ENCODE data around the gene FA2H.

GRCh38 chr16:74770831-74771526 lies 3.6 kb downstream of the FA2H start:
- TF ChIP-seq POLR2A (IDR thresholded peaks at IDR 0.05; ENCODE audit: low read length) (no peak), KDM1A (IDR thresholded peaks at IDR 0.05; ENCODE audit: low read depth) (no peak), MAZ (IDR thresholded peaks at IDR 0.05; ENCODE audit: borderline replicate concordance, low read depth, low read length) (no peak), RAD21 (conservative IDR thresholded peaks at IDR 0.05 in 1 of 2, IDR thresholded peaks at IDR 0.05 in 1 of 2) (no peak), JUN (IDR thresholded peaks at IDR 0.05) (no peak), RFX5 (IDR thresholded peaks at IDR 0.05) (no peak), RCOR1 (IDR thresholded peaks at IDR 0.05; ENCODE audit: low read depth, low read length) (no peak), NPAS2 (CRISPR knock-in tag; IDR thresholded peaks at IDR 0.05; ENCODE audit: borderline replicate concordance) (no peak), CBX2 (IDR thresholded peaks at IDR 0.05; ENCODE audit: borderline replicate concordance, low read depth) (no peak)
- TF ChIP-seq, protein P1, sequence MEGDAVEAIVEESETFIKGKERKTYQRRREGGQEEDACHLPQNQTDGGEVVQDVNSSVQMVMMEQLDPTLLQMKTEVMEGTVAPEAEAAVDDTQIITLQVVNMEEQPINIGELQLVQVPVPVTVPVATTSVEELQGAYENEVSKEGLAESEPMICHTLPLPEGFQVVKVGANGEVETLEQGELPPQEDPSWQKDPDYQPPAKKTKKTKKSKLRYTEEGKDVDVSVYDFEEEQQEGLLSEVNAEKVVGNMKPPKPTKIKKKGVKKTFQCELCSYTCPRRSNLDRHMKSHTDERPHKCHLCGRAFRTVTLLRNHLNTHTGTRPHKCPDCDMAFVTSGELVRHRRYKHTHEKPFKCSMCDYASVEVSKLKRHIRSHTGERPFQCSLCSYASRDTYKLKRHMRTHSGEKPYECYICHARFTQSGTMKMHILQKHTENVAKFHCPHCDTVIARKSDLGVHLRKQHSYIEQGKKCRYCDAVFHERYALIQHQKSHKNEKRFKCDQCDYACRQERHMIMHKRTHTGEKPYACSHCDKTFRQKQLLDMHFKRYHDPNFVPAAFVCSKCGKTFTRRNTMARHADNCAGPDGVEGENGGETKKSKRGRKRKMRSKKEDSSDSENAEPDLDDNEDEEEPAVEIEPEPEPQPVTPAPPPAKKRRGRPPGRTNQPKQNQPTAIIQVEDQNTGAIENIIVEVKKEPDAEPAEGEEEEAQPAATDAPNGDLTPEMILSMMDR (IDR thresholded peaks at IDR 0.05): no peak
